Stimulated activated CD8-positive, alpha-beta memory T cell treated with anti-CD3 and anti-CD28 coated beads, Interleukin-4, amount 100 ng/mL, for 24 hours (primary cell): ENCODE results near the gene PHACTR1.
"Not testable (repeated sequence)": the region's sequence is repeated elsewhere in the genome, so short reads cannot be mapped to it uniquely, and the experiment has no call there.

Experiments
- DNase-seq: peaks from one replicate; pipeline ENCODE4 v3.0.0-alpha.2; 2020; ENCODE audit warnings: low read depth

The PHACTR1 gene

GRCh38 chr6:13159822-13160221, 443.3 kb downstream of the PHACTR1 start:
- DNase-seq, result not testable (repeated sequence)

- DNase-seq, result no peak
Measured at GRCh38 chr6:13163161-13163944, 446.8 kb downstream of the PHACTR1 start.

GRCh38 chr6:13164291-13164690, 447.7 kb downstream of the PHACTR1 start:
- no peak for DNase-seq

GRCh38 chr6:13165502-13166172, 449.1 kb downstream of the PHACTR1 start:
- no peak for DNase-seq

GRCh38 chr6:13166269-13166668, 449.7 kb downstream of the PHACTR1 start:
- DNase-seq, result no peak

- DNase-seq, result no peak
Measured at GRCh38 chr6:13166916-13167315, 450.3 kb downstream of the PHACTR1 start.

- no peak for DNase-seq
Measured at GRCh38 chr6:13172291-13172690, 455.7 kb downstream of the PHACTR1 start.

- no peak for DNase-seq
Measured at GRCh38 chr6:13175087-13175486, 458.5 kb downstream of the PHACTR1 start.

- DNase-seq, result no peak
Measured at GRCh38 chr6:13175759-13176158, 459.2 kb downstream of the PHACTR1 start.

GRCh38 chr6:13177664-13178063, 461.1 kb downstream of the PHACTR1 start:
- no peak for DNase-seq

GRCh38 chr6:13178107-13178506, 461.5 kb downstream of the PHACTR1 start:
- DNase-seq, result no peak

- no peak for DNase-seq
Measured at GRCh38 chr6:13180538-13180937, 464.0 kb downstream of the PHACTR1 start.

- no peak for DNase-seq
Measured at GRCh38 chr6:13181393-13181792, 464.8 kb downstream of the PHACTR1 start.

- DNase-seq, result no peak
Measured at GRCh38 chr6:13183415-13184088, 467.0 kb downstream of the PHACTR1 start.

- DNase-seq, result no peak
Measured at GRCh38 chr6:13184089-13184468, 467.5 kb downstream of the PHACTR1 start.

- DNase-seq, result no peak
Measured at GRCh38 chr6:13184547-13184946, 468.0 kb downstream of the PHACTR1 start.

- DNase-seq, result no peak
Measured at GRCh38 chr6:13186861-13187260, 470.3 kb downstream of the PHACTR1 start.

GRCh38 chr6:13187692-13188091, 471.1 kb downstream of the PHACTR1 start:
- DNase-seq, result no peak

- DNase-seq, result no peak
Measured at GRCh38 chr6:13188306-13188705, 471.7 kb downstream of the PHACTR1 start.

- DNase-seq, result no peak
Measured at GRCh38 chr6:13189710-13190109, 473.1 kb downstream of the PHACTR1 start.

- no peak for DNase-seq
Measured at GRCh38 chr6:13190376-13190775, 473.8 kb downstream of the PHACTR1 start.

GRCh38 chr6:13191461-13191860, 474.9 kb downstream of the PHACTR1 start:
- no peak for DNase-seq

GRCh38 chr6:13194852-13195251, 478.3 kb downstream of the PHACTR1 start:
- DNase-seq, result no peak
